ENCODE results near the gene USF3.
A peak's percentile ranks its signal among the peaks of the same experiment; 100 is the strongest.

The USF3 gene

DNA sequence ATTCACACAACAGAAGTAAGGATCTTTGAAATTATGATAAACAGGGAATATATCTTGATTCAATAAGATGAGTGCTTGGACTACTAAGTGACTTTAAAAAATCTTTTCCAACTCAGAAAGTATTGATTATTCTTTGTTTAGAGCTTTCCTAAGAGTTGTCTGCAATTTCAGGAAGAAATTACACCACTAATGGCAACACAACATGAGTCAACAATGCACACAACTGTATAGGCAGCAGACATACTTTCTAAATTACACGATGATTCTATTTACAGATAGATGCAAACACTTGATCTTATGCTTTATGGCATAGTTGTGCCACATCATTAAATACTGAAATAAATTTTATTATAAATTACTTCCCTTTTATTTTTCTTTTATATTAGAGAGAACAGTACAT is 45.2 kb upstream of the USF3 start:
- TF ChIP-seq CTCF (IDR thresholded peaks at IDR 0.05; ENCODE audit: control insufficient read depth, insufficient read depth, low read depth, low read length, missing control alignments) = no peak
- DNase-seq (ENCODE audit: low read depth) = no peak
- no peak overlapping the region for H3K4me3 ChIP-seq (ENCODE audit: control insufficient read depth, low read depth, low read length)

DNA sequence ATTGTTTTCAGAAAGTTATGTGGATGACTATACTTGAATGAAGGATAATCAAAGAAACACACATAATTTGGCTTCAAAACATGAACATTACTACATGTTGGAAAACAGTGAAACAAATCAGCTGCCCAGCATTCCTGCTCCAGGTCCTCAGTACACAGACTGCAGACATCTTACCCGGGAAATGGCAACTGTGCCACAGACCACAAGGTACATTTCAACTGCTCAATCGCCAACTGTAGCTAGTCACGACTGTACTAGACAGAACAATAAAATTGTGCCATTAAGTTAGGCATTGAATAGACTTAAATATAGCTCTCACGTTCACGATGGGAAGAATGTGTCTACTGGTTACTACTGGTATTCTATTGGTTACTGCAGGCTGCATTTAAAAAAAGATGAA is 44.6 kb upstream of the USF3 start:
- no peak for TF ChIP-seq CTCF (IDR thresholded peaks at IDR 0.05; ENCODE audit: control insufficient read depth, insufficient read depth, low read depth, low read length, missing control alignments)
- no peak overlapping the region for H3K4me3 ChIP-seq (ENCODE audit: control insufficient read depth, low read depth, low read length)
- DNase-seq (ENCODE audit: low read depth) = no peak

GRCh38 chr3:113736548-113737089 is 40.2 kb upstream of the USF3 start:
- TF ChIP-seq CTCF (IDR thresholded peaks at IDR 0.05; ENCODE audit: control insufficient read depth, insufficient read depth, low read depth, low read length, missing control alignments) = peak; percentile 51
- H3K4me3 ChIP-seq (ENCODE audit: control insufficient read depth, low read depth, low read length) = no peak overlapping the region
- peak; percentile 47 for DNase-seq (ENCODE audit: low read depth)

DNA sequence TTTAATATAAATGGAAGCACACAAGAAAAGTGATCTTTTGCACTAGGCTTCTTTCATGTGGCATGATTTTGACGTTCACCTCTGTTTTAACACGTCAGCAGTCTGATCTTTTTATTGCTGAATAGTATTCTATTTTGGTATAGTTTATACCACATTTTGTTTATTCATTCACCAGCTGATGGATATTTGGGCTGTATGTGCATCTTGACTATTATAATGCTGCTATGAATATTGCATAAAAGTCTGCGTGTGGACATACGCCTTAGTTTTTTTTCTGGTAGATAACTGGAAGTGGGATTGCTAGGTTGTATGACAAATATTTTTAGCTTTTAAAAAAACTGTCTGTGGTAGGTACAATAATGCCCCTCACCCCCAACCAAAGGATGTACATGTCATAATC is 35.3 kb upstream of the USF3 start:
- no peak for TF ChIP-seq CTCF (IDR thresholded peaks at IDR 0.05; ENCODE audit: control insufficient read depth, insufficient read depth, low read depth, low read length, missing control alignments)
- no peak overlapping the region for H3K4me3 ChIP-seq (ENCODE audit: control insufficient read depth, low read depth, low read length)
- DNase-seq (ENCODE audit: low read depth) = no peak

- no peak for DNase-seq (ENCODE audit: low read depth)
- TF ChIP-seq CTCF (IDR thresholded peaks at IDR 0.05; ENCODE audit: control insufficient read depth, insufficient read depth, low read depth, low read length, missing control alignments) = no peak
- no peak overlapping the region for H3K4me3 ChIP-seq (ENCODE audit: control insufficient read depth, low read depth, low read length)
Measured at GRCh38 chr3:113730550-113730949, 34.1 kb upstream of the USF3 start.

- TF ChIP-seq CTCF (IDR thresholded peaks at IDR 0.05; ENCODE audit: control insufficient read depth, insufficient read depth, low read depth, low read length, missing control alignments) = no peak
- no peak overlapping the region for H3K4me3 ChIP-seq (ENCODE audit: control insufficient read depth, low read depth, low read length)
- DNase-seq (ENCODE audit: low read depth) = no peak
Measured at GRCh38 chr3:113728661-113729060, 32.2 kb upstream of the USF3 start.

- H3K4me3 ChIP-seq (ENCODE audit: control insufficient read depth, low read depth, low read length) = no peak overlapping the region
- DNase-seq (ENCODE audit: low read depth) = no peak
- TF ChIP-seq CTCF (IDR thresholded peaks at IDR 0.05; ENCODE audit: control insufficient read depth, insufficient read depth, low read depth, low read length, missing control alignments) = no peak
Measured at GRCh38 chr3:113721636-113722035, 25.2 kb upstream of the USF3 start.

All from AG09309 (cell line).